Body of pancreas (tissue), 4 donors: Measurements from ENCODE around the gene RGS6. TPM values are rescaled to one million over a fixed set of nuclear protein-coding genes. Genes with fewer than 3 reads are reported as not detected.

ENCODE experiments used
- ATAC-seq: fragments of 150-250 bp; one replicate; pipeline ENCODE4 v1.9.1; 2016
- DNase-seq, 4 donors: peaks; one replicate each; pipeline ENCODE4 v3.0.0-alpha.2; 2019
- H3K27ac ChIP-seq, 4 donors: fragments of 200-600 bp; sonication (generic); 1 replicate in 3 of 4; 2 replicates in 1 of 4; pipeline versions ENCODE4 v1.5.1 to v1.6.1; 2016 to 2019; ENCODE audit warnings: mild to moderate bottlenecking in 1 of 4, mixed read lengths in 1 of 4, moderate library complexity in 1 of 4
- H3K27me3 ChIP-seq, 2 donors: fragments of 200-600 bp; sonication (generic); one replicate each; pipeline ENCODE4 v1.6.0; 2016; ENCODE audit warnings: mild to moderate bottlenecking in 1 of 2
- H3K36me3 ChIP-seq, 2 donors: fragments of 200-600 bp; sonication (generic); replicated peaks in 1 of 2; 2 replicates each; pipeline ENCODE4 v1.5.1; 2016; ENCODE audit warnings: low read depth in 2 of 2; ENCODE audit not compliant: insufficient read depth in 1 of 2
- H3K4me1 ChIP-seq: fragments of 200-600 bp; sonication (generic); one replicate; pipeline ENCODE4 v1.6.0; 2016
- H3K4me3 ChIP-seq, 2 donors: fragments of 200-600 bp; sonication (generic); 1 replicate in 1 of 2; 2 replicates in 1 of 2; pipeline ENCODE4 v1.5.1; 2016 to 2019
- H3K9me3 ChIP-seq, 3 donors: fragments of 200-600 bp; sonication (generic); 1 replicate in 2 of 3; 2 replicates in 1 of 3; pipeline ENCODE4 v1.5.1; 2016
- POLR2A ChIP-seq, 3 donors: fragments of 450-650 bp; IDR thresholded peaks; one replicate each; pipeline ENCODE4 v1.6.1; 2016; ENCODE audit warnings: antibody characterized with exemption in 3 of 3, mild to moderate bottlenecking in 2 of 3
- WGBS, 2 donors: methylation state at CpG; one replicate each; pipeline ENCODE4 v1.1.5; 2017; 5-methylcytosine and 5-hydroxymethylcytosine counted together
- intact Hi-C: fragments of 100-400 bp; cut with DNase I; formaldehyde crosslinking; loops from one replicate; pipeline ENCODE4 v1.15.1; 2023
- total RNA-seq, 2 donors: library from RNA; depleted of rRNA; stranded (reverse); fragments of >200 nt; gene quantifications; one replicate each; pipeline ENCODE4 v1.1.0, GENCODE V29; 2016
- TF ChIP-seq, protein P1 (sequence below), 7 experiments: fragments of 450-650 bp in 4 of 7; fragments of 200-600 bp in 3 of 7; sonication (generic) in 3 of 7; IDR thresholded peaks; one replicate each; pipeline ENCODE4 v1.5.1; 2016 to 2019; ENCODE audit warnings: antibody characterized with exemption in 7 of 7

The RGS6 gene
- total RNA-seq, 2 donors from 2014 or later, result 0.26 to 1.3 TPM

DNA sequence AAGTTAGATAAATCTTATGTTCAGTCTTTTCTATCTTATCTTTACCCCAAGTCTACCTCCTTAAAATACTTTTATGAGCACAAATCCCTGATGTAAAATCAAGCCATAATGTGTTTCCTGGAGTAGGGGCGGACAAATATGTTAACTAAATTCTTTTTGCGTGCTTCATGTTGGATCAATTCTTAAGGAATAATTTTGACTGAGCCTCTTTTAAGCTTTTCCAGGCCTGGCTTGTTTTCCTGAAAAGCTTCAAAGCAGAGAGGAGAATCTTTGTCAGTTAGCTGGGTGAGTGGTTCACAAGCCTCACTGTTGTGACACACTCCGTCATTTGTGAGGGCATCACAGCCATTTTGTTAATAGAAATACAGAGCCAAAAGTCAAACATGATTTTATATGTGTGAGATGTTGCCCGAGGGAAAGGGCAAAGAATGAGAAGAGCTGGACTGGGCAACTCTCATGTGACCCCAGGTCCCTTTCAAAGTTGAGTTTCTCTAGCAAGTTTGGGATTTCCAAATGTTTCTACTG, 468.9 kb downstream of the RGS6 start:
- intact Hi-C loops, result no loop called here
- H3K27me3 ChIP-seq, result no peaks in the 10 kb centered on the region
- WGBS, 2 donors, result 65 to 66% methylated on average over 4 of the region's 4 CpGs
- ATAC-seq (no peak), DNase-seq (no peak)
- TF ChIP-seq POLR2A (IDR thresholded peaks at IDR 0.05), result no peak
- TF ChIP-seq, protein P1, sequence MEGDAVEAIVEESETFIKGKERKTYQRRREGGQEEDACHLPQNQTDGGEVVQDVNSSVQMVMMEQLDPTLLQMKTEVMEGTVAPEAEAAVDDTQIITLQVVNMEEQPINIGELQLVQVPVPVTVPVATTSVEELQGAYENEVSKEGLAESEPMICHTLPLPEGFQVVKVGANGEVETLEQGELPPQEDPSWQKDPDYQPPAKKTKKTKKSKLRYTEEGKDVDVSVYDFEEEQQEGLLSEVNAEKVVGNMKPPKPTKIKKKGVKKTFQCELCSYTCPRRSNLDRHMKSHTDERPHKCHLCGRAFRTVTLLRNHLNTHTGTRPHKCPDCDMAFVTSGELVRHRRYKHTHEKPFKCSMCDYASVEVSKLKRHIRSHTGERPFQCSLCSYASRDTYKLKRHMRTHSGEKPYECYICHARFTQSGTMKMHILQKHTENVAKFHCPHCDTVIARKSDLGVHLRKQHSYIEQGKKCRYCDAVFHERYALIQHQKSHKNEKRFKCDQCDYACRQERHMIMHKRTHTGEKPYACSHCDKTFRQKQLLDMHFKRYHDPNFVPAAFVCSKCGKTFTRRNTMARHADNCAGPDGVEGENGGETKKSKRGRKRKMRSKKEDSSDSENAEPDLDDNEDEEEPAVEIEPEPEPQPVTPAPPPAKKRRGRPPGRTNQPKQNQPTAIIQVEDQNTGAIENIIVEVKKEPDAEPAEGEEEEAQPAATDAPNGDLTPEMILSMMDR (IDR thresholded peaks at IDR 0.05), result no peak
- no peaks in the 10 kb centered on the region for H3K36me3 ChIP-seq
- no peak overlapping the region for H3K27ac ChIP-seq
- no peak overlapping the region for H3K4me3 ChIP-seq
- H3K4me1 ChIP-seq, result no peaks in the 10 kb centered on the region
- no peaks in the 10 kb centered on the region for H3K9me3 ChIP-seq

DNA sequence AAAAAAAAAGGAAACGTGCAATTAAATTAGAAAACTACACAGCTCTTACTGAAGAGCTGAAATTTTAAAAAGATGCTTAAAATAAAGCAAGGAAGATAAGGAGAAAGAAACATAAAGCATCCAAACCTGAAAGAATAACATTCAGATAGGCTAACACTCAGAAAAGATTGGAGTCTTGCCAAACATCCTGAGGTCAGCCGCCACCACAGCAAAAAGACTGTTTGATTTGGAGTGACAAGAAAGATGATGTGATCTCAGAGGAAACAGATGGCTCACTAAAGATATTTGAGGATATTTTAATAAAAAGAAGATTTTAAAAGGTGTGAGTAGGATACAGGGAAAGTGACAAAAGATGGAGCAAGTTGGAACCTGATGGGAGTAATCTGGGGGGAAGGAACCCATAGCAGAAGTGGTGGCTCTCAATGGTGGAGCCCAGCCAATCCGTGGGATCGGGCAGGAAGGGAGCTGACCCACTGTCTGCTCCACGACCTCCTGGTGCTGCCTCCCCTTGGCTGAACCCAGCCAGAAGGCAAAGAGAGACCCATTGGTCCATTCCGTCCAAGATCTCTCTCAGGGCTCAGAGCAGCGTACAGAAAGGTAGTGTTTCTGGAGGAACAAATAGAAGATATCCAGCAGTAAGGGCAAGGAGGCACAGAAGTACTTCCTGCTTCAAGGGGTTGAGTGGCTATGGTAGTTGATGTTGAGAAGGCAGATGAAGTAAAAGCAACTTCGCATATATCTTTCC, 469.6 kb downstream of the RGS6 start:
- no peak overlapping the region for H3K27ac ChIP-seq
- intact Hi-C loops, result no loop called here
- DNase-seq, result no peak
- no peak for ATAC-seq
- H3K36me3 ChIP-seq, result no peaks in the 10 kb centered on the region
- TF ChIP-seq, protein P1 (IDR thresholded peaks at IDR 0.05), result no peak
- no peak for TF ChIP-seq POLR2A (IDR thresholded peaks at IDR 0.05)
- no peak overlapping the region for H3K4me3 ChIP-seq
- H3K27me3 ChIP-seq, result no peaks in the 10 kb centered on the region
- H3K9me3 ChIP-seq, result no peaks in the 10 kb centered on the region
- no peaks in the 10 kb centered on the region for H3K4me1 ChIP-seq
- 33 to 53% methylated on average over 8 of the region's 8 CpGs for WGBS, 2 donors

DNA sequence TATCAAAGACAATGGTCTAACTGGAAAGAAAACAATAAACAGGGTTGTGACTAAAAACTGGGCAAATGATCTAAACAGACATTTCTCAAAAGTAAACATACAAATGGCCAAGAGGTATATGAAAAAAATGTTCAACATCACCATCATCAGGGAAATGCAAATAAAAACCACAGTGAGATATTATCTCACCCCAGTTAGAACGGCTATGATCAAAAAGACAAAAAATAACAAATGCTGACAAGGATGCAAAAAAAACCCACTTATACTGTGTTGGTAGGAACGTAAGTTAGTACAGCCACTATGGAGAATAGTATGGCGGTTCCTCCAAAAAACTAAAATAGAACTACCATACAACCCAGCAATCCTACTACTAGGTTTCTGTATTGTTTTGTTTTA, 470.1 kb downstream of the RGS6 start:
- ATAC-seq, result no peak
- Histone ChIP-seq H3K4me3 (no peak overlapping the region), H3K36me3 (no peaks in the 10 kb centered on the region), H3K9me3 (no peaks in the 10 kb centered on the region), H3K4me1 (no peaks in the 10 kb centered on the region), H3K27me3 (no peaks in the 10 kb centered on the region), H3K27ac (no peak overlapping the region)
- intact Hi-C loops, result no loop called here
- WGBS, 2 donors, result 77 to 79% methylated on average over 3 of the region's 3 CpGs
- DNase-seq, result no peak
- TF ChIP-seq, protein P1 (IDR thresholded peaks at IDR 0.05), result no peak
- TF ChIP-seq POLR2A (IDR thresholded peaks at IDR 0.05), result no peak

DNA sequence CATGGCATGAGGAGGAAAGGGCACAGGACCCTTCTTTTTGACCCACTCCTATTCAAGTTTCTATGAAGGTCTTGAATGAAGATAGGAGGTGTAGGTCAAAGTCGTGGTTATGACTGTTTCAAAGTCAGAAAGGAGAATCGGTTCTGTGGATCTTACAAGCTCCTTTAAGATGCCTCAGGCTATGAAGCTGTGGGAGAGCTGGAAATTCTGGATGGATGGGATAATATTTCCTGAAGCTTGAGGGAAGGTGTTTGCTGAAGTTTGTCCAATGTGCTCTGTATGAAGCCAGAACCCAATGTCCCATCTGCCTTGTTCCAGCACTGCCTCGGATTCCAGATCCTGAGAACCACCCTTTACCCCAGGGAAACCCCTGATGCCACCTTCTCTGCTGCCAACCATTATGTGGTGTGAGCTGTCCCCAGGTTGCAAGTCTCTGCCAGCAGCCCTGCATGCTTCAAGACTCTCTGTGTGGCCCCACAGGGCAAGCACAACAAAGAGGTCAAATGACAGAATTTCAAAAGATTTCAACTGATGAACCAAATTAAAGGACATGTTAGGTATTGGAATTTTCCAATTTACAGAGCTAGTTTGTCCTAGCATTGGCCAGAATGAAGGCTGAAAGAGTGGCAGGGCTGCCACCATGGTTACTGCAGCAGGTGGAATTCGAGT, 472.0 kb downstream of the RGS6 start:
- intact Hi-C loops, result no loop called here
- no peak for TF ChIP-seq POLR2A (IDR thresholded peaks at IDR 0.05)
- TF ChIP-seq, protein P1 (IDR thresholded peaks at IDR 0.05), result no peak
- Histone ChIP-seq H3K27me3 (no peaks in the 10 kb centered on the region), H3K27ac (no peak overlapping the region), H3K36me3 (no peaks in the 10 kb centered on the region), H3K4me1 (no peaks in the 10 kb centered on the region), H3K9me3 (no peaks in the 10 kb centered on the region), H3K4me3 (no peak overlapping the region)
- DNase-seq, result no peak
- WGBS, 2 donors, result 58 to 66% methylated on average over 4 of the region's 4 CpGs
- no peak for ATAC-seq
